Gastrocnemius medialis (tissue), 4 donors: Measurements from ENCODE around the gene UBE3B.

Source experiments
- POLR2A ChIP-seq, 2 donors: fragments of 450-650 bp; IDR thresholded peaks; one replicate each; pipeline ENCODE4 v1.6.1; 2017; ENCODE audit warnings: antibody characterized with exemption in 2 of 2, mild to moderate bottlenecking in 2 of 2, moderate library complexity in 2 of 2
- TF ChIP-seq, protein P1 (sequence below), 5 experiments: fragments of 450-650 bp in 3 of 5; fragments of 200-600 bp in 2 of 5; sonication (generic) in 2 of 5; IDR thresholded peaks in 4 of 5; conservative IDR thresholded peaks in 1 of 5; 1 replicate in 4 of 5; 2 replicates in 1 of 5; pipeline ENCODE4 v1.5.1; 2016 to 2019; ENCODE audit warnings: antibody characterized with exemption in 5 of 5, mild to moderate bottlenecking in 3 of 5, moderate library complexity in 3 of 5

DNA sequence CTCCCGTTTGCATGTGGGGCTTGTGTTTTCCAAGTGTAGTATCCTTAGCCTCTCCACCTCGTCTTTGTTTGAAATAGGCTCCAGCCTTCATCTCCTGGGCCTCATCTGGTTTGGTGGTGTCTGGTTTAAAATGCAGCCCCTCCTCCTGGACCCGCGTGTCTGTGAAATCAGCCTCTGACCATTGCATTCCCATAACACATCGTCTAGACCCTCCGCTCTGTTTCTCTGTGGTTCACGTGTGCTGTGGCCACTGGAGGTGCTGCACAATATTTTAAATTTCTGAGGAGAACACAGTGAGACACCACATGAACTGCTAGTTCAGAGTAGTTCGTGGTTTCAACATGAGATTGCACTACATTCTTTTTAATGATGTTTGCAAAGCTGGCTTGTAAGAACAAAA is 35.6 kb downstream of the UBE3B start:
- TF ChIP-seq, protein P1, sequence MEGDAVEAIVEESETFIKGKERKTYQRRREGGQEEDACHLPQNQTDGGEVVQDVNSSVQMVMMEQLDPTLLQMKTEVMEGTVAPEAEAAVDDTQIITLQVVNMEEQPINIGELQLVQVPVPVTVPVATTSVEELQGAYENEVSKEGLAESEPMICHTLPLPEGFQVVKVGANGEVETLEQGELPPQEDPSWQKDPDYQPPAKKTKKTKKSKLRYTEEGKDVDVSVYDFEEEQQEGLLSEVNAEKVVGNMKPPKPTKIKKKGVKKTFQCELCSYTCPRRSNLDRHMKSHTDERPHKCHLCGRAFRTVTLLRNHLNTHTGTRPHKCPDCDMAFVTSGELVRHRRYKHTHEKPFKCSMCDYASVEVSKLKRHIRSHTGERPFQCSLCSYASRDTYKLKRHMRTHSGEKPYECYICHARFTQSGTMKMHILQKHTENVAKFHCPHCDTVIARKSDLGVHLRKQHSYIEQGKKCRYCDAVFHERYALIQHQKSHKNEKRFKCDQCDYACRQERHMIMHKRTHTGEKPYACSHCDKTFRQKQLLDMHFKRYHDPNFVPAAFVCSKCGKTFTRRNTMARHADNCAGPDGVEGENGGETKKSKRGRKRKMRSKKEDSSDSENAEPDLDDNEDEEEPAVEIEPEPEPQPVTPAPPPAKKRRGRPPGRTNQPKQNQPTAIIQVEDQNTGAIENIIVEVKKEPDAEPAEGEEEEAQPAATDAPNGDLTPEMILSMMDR (IDR thresholded peaks at IDR 0.05 in 4 of 5, conservative IDR thresholded peaks at IDR 0.05 in 1 of 5), result no peak
- TF ChIP-seq POLR2A (IDR thresholded peaks at IDR 0.05), result no peak
